Astrocyte of the cerebellum (primary cell): Measurements from ENCODE around the gene RSPO4.

Experiments
- DNase-seq: peaks from one replicate; pipeline ENCODE4 v3.0.0-alpha.2; 2011; ENCODE audit warnings: low read depth
- H3K4me3 ChIP-seq: 2 replicates; pipeline ENCODE4 v1.5.1; 2011; ENCODE audit warnings: mild to moderate bottlenecking, low read depth, low read length, moderate library complexity
- CTCF ChIP-seq: IDR thresholded peaks from 2 replicates; pipeline ENCODE4 v1.5.1; 2012; ENCODE audit warnings: low read length, low read depth, moderate library complexity, mild to moderate bottlenecking; ENCODE audit errors: missing control alignments
- in situ Hi-C: cut with HindIII; loops from 2 replicates; pipeline ENCODE4 v1.10.0; 2017; ENCODE audit warnings: low sequenced_read_pairs

Gene RSPO4

GRCh38 chr20:1010659-1011058 lies 8.5 kb upstream of the RSPO4 start:
- H3K4me3 ChIP-seq: no peak overlapping the region

DNA sequence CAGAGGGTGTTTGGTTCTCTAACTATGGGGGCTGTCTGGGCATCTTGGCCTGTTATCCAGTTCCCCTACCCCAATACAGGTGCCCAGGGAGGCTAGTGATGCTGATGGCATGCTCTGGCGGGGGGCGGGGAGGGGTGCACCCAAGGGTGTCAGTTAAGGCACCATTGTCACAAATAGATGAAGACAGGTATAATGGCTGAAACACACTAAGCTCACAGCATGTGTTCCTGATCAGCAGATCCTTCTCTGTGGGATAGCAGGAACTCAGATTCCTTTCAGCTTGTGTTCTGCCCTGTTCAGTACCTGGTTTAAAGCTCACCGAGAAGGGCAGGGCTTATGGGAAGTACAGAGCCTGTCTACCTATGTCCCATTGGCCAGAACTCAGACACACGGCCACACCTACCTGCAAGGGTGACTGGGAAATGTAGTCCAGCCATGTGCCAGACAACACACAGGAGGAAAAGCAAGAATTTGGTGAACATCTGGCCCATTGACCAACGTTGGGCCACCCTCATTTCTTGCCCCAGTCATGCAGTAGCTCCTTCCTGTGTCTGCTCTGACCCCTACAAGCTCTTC lies 3.4 kb upstream of the RSPO4 start:
- no peak for DNase-seq
- no peak for TF ChIP-seq CTCF
- no peak overlapping the region for H3K4me3 ChIP-seq
- in situ Hi-C loops: no loop called here

More at GRCh38 chr20:1010659-1011058, 8.5 kb upstream of the RSPO4 start:
- no peak for DNase-seq
- TF ChIP-seq CTCF: no peak
- in situ Hi-C loops: no loop called here

GRCh38 chr20:1003920-1004697 lies 2.0 kb upstream of the RSPO4 start:
- in situ Hi-C loops: no loop called here
- H3K4me3 ChIP-seq: no peak overlapping the region
- no peak for DNase-seq
- no peak for TF ChIP-seq CTCF

DNA sequence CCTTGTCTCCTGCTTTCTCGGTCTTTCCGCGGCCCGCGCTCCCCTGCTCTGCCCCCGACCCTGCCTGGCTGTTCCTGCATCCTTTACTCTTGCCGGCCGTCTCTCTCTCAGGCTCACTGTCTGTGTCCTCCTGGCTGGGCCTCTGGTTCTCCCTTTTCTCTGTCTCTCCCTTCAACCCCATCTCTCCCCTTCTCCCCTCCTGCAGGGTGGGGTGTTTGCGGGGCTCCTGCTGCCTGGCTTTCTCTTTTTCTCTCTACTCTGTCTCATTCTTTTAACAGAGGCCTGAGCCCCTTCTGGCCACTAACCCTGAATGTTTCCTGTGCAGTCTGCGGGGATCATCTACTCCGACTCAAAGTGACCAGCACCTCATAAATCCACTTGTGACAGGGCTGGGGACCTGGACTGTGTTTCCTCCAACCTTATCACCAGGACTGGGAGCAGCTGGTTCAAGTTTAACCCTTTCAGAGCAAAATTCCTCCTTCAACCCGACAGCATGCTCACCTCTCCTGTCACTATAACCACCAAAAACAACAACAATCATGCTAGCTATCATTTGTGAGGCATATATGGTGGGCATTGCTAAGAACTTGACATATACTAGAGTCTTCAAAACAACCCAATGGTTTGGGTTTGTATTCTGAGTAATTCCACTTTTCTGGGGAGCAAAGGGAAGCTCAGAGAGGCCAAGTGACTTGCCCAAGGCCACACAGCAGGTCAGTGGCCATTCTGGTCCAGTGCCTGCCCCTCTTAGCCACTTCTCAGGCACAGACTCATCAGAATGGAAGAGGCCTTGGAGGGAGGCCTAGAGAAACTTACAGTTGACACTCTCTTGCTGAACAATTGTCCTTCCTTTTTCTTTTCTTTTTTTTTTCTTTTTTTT lies 811 bp upstream of the RSPO4 start:
- no peak for DNase-seq
- H3K4me3 ChIP-seq: no peak overlapping the region
- in situ Hi-C loops: no loop called here

GRCh38 chr20:1001116-1001515 lies 995 bp downstream of the RSPO4 start:
- DNase-seq: no peak
- no peak for TF ChIP-seq CTCF
- no peak overlapping the region for H3K4me3 ChIP-seq
- in situ Hi-C loops: no loop called here

More for the DNA sequence above, 811 bp upstream of the RSPO4 start:
- no peak for TF ChIP-seq CTCF

- no peak overlapping the region for H3K4me3 ChIP-seq
- no peak for TF ChIP-seq CTCF
- no peak for DNase-seq
- in situ Hi-C loops: no loop called here
These were observed 3.8 kb downstream of the RSPO4 start for GRCh38 chr20:998231-998830.
